Subcutaneous abdominal adipose tissue (tissue), 5 donors: ENCODE results near the gene ABCC10.
"Not testable (repeated sequence)": the region's sequence is repeated elsewhere in the genome, so short reads cannot be mapped to it uniquely, and the experiment has no call there.

Experiments used
- H3K27ac ChIP-seq: one replicate; pipeline ENCODE4 v1.7.0; 2013; ENCODE audit warnings: low read depth, mild to moderate bottlenecking, inconsistent platforms, low read length, moderate library complexity
- H3K27me3 ChIP-seq, 5 donors: one replicate each; pipeline ENCODE4 v1.7.0; 2013; ENCODE audit warnings: low read length in 5 of 5, inconsistent platforms in 1 of 5; ENCODE audit not compliant: control insufficient read depth in 5 of 5, insufficient read depth in 4 of 5
- H3K36me3 ChIP-seq, 5 donors: one replicate each; pipeline ENCODE4 v1.7.0; 2013; ENCODE audit warnings: low read length in 5 of 5; ENCODE audit not compliant: control insufficient read depth in 5 of 5, insufficient read depth in 5 of 5
- H3K4me1 ChIP-seq, 5 donors: one replicate each; pipeline ENCODE4 v1.7.0; 2013; ENCODE audit warnings: low read length in 5 of 5, mild to moderate bottlenecking in 3 of 5, moderate library complexity in 1 of 5; ENCODE audit not compliant: control insufficient read depth in 5 of 5, insufficient read depth in 5 of 5
- H3K4me3 ChIP-seq, 5 donors: one replicate each; pipeline ENCODE4 v1.7.0; 2013; ENCODE audit warnings: low read length in 5 of 5, low read depth in 1 of 5
- H3K9ac ChIP-seq, 5 donors: one replicate each; pipeline ENCODE4 v1.7.0; 2013; ENCODE audit warnings: low read length in 5 of 5, mild to moderate bottlenecking in 4 of 5, moderate library complexity in 3 of 5
- H3K9me3 ChIP-seq, 5 donors: one replicate each; pipeline ENCODE4 v1.7.0; 2013; ENCODE audit warnings: low read length in 5 of 5; ENCODE audit not compliant: control insufficient read depth in 5 of 5
- donor health status: healthy.
- donor health status: healthy.
- donor health status: healthy.
- donor health status: healthy.
- donor health status: healthy.

The ABCC10 gene

GRCh38 chr6:43498291-43498690 is 71.0 kb downstream of the ABCC10 start:
- not testable (repeated sequence) for H3K27me3 ChIP-seq, H3K9ac ChIP-seq, H3K9me3 ChIP-seq, H3K4me3 ChIP-seq, H3K27ac ChIP-seq
- Histone ChIP-seq H3K4me1 (peaks cover 0 to 34% (median 4%) of the 10 kb centered on the region in 5 donors), H3K36me3 (peaks cover 2 to 62% (median 58%) of the 10 kb centered on the region in 5 donors)

- no peak overlapping the region for H3K9ac ChIP-seq
- peaks cover 0 to 34% (median 4%) of the 10 kb centered on the region in 5 donors for H3K4me1 ChIP-seq
- no peak overlapping the region for H3K4me3 ChIP-seq
- no peaks in the 10 kb centered on the region for H3K27me3 ChIP-seq
- H3K36me3 ChIP-seq = peaks cover 2 to 70% (median 64%) of the 10 kb centered on the region in 5 donors
- H3K27ac ChIP-seq = no peak overlapping the region
- no peaks in the 10 kb centered on the region for H3K9me3 ChIP-seq
Measured at GRCh38 chr6:43499028-43499815, 71.9 kb downstream of the ABCC10 start.
